Measurements from ENCODE around the gene COL4A2. TPM values are rescaled to one million over a fixed set of nuclear protein-coding genes. Genes with fewer than 3 reads are reported as not detected.

The COL4A2 gene
- total and polyA plus RNA-seq, 11 donors, result 92.4 to 377 (median 166) TPM

- Histone ChIP-seq H3K9me3 (no peaks in the 10 kb centered on the region), H3K4me1 (peaks cover 12 to 75% (median 64%) of the 10 kb centered on the region in 12 donors), H3K27ac (peak overlapping the region in 11 of 12 donors; percentile 62 to 99 (median 97)), H3K27me3 (peaks cover 0 to 27% (median 0%) of the 10 kb centered on the region in 9 donors), H3K4me3 (peak overlapping the region in 10 of 12 donors; percentile 0 to 93 (median 82)), H3K36me3 (peaks cover 0 to 17% (median 0%) of the 10 kb centered on the region in 9 donors)
- 41 to 54% (median 43%) methylated on average over 7 of the region's 7 CpGs for WGBS, 4 donors
- ATAC-seq, result no peak
- TF ChIP-seq POLR2A (IDR thresholded peaks at IDR 0.05) (no peak), CTCF (IDR thresholded peaks at IDR 0.05) (no peak)
- DNase-seq, result peak in 1 of 5 donors; percentile 13
- intact Hi-C loops (cut with DNase I), result loop anchor here in 6 of 10 donors (5.0 to 10.0 kb wide), 5 partner anchors 36 to 111 kb away; no protein-coding TSS in a partner anchor
These were observed 3.4 kb upstream of the COL4A2 start for GRCh38 chr13:110303644-110304043.

GRCh38 chr13:110304256-110304655 lies 2.8 kb upstream of the COL4A2 start:
- intact Hi-C loops (cut with DNase I), result loop anchor here in 6 of 10 donors (5.0 to 10.0 kb wide), 5 partner anchors 37 to 111 kb away; no protein-coding TSS in a partner anchor
- ATAC-seq, result peak in 2 of 4 donors; percentile 2 to 3
- Histone ChIP-seq H3K36me3 (peaks cover 0 to 15% (median 0%) of the 10 kb centered on the region in 9 donors), H3K9me3 (no peaks in the 10 kb centered on the region), H3K27ac (peak overlapping the region in 11 of 12 donors; percentile 92 to 99 (median 97)), H3K27me3 (peaks cover 0 to 30% (median 0%) of the 10 kb centered on the region in 9 donors), H3K4me1 (peaks cover 12 to 75% (median 61%) of the 10 kb centered on the region in 12 donors), H3K4me3 (peak overlapping the region in 11 of 12 donors; percentile 67 to 99 (median 84))
- TF ChIP-seq POLR2A (IDR thresholded peaks at IDR 0.05) (no peak), CTCF (IDR thresholded peaks at IDR 0.05) (no peak)
- peak in 1 of 5 donors; percentile 20 for DNase-seq
- 28 to 43% (median 33%) methylated on average over 4 of the region's 4 CpGs for WGBS, 4 donors

- peak overlapping the region; percentile 0 to 99 (median 96) for H3K27ac ChIP-seq
These were observed 2.1 kb upstream of the COL4A2 start for GRCh38 chr13:110305001-110305400.

More at GRCh38 chr13:110305001-110305400, 2.1 kb upstream of the COL4A2 start:
- ATAC-seq, result no peak
- no peaks in the 10 kb centered on the region for H3K9me3 ChIP-seq
- DNase-seq, result peak in 1 of 5 donors; percentile 5
- WGBS, 4 donors, result 30 to 46% (median 44%) methylated on average over 4 of the region's 4 CpGs
- H3K4me1 ChIP-seq, result peaks cover 7 to 75% (median 61%) of the 10 kb centered on the region in 12 donors
- peaks cover 0 to 10% (median 0%) of the 10 kb centered on the region in 9 donors for H3K36me3 ChIP-seq
- TF ChIP-seq POLR2A (IDR thresholded peaks at IDR 0.05) (no peak), CTCF (IDR thresholded peaks at IDR 0.05) (no peak)
- peaks cover 0 to 31% (median 0%) of the 10 kb centered on the region in 9 donors for H3K27me3 ChIP-seq
- intact Hi-C loops (cut with DNase I), result loop anchor here (5.0 to 10.0 kb wide), 11 partner anchors 33 to 112 kb away; no protein-coding TSS in a partner anchor
- H3K4me3 ChIP-seq, result peak overlapping the region; percentile 67 to 99 (median 87)
